SK-N-SH (cell line): ENCODE measurements around the gene CELSR1. TPM values are rescaled to one million over a fixed set of nuclear protein-coding genes. Genes with fewer than 3 reads are reported as not detected.

Source experiments
- CTCF ChIA-PET: fragments of 300-600, 350-600 bp; formaldehyde crosslinking; extraction: SDS; loops from one replicate; lab custom pipeline; 2021; lab: Yijun Ruan, JAX
- POLR2A ChIA-PET: fragments of 350-600 bp; sonication (Branson Sonifier 250); formaldehyde crosslinking; extraction: SDS; loops from one replicate; lab custom pipeline; 2020; ENCODE audit warnings: antibody characterized with exemption, inconsistent platforms; lab: Yijun Ruan, JAX
- DNase-seq: peaks from one replicate; pipeline ENCODE4 v3.0.0; 2012
- H2AFZ ChIP-seq: fragments of 200-600 bp; sonication (generic); 2 replicates; pipeline ENCODE4 v1.8.1; 2016; ENCODE audit warnings: antibody characterized with exemption, mild to moderate bottlenecking, low read depth
- H3F3A ChIP-seq: fragments of 200-600 bp; sonication (generic); replicated peaks from 2 replicates; pipeline ENCODE3; 2016; ENCODE audit warnings: antibody characterized with exemption, mild to moderate bottlenecking; ENCODE audit not compliant: insufficient read depth
- H3K27ac ChIP-seq, 2 experiments: fragments of 200-500 bp in 1 of 2; fragments of 200-600 bp in 1 of 2; sonication (Bioruptor generic) in 1 of 2; sonication (generic), shearing (Covaris generic) in 1 of 2; 2 replicates each; pipeline versions ENCODE4 v1.5.1 to v1.6.1; 2014 to 2016; ENCODE audit warnings: low read depth in 2 of 2, inconsistent platforms in 1 of 2, low read length in 1 of 2, mild to moderate bottlenecking in 1 of 2, mixed read lengths in 1 of 2
- H3K27me3 ChIP-seq: fragments of 200-600 bp; sonication (generic), shearing (Covaris generic); 2 replicates; pipeline ENCODE4 v1.6.1; 2016; ENCODE audit warnings: mixed run types; ENCODE audit not compliant: insufficient read depth
- H3K36me3 ChIP-seq, 2 experiments: fragments of 200-500 bp in 1 of 2; fragments of 200-600 bp in 1 of 2; sonication (Bioruptor generic) in 1 of 2; sonication (generic) in 1 of 2; replicated peaks in 1 of 2; 2 replicates each; pipeline versions ENCODE3 to v1.5.1; 2014 to 2016; ENCODE audit warnings: low read length in 1 of 2, mild to moderate bottlenecking in 1 of 2; ENCODE audit not compliant: insufficient read depth in 2 of 2, control insufficient read depth in 1 of 2
- H3K4me1 ChIP-seq, 2 experiments: fragments of 200-500 bp in 1 of 2; fragments of 200-600 bp in 1 of 2; sonication (Bioruptor generic) in 1 of 2; sonication (generic), shearing (Covaris generic) in 1 of 2; 2 replicates each; pipeline versions ENCODE4 v1.5.1 to v1.6.1; 2014 to 2016; ENCODE audit warnings: low read depth in 1 of 2, low read length in 1 of 2, mixed run types in 1 of 2; ENCODE audit not compliant: insufficient read depth in 2 of 2, control insufficient read depth in 1 of 2
- H3K4me2 ChIP-seq: fragments of 200-600 bp; sonication (generic), shearing (Covaris generic); 2 replicates; pipeline ENCODE4 v1.6.1; 2017; ENCODE audit warnings: mixed run types
- H3K4me3 ChIP-seq, 2 experiments: fragments of 200-500 bp in 1 of 2; fragments of 200-600 bp in 1 of 2; sonication (Bioruptor generic) in 1 of 2; sonication (generic), shearing (Covaris generic) in 1 of 2; 2 replicates each; pipeline versions ENCODE4 v1.5.1 to v1.8.1; 2014 to 2016; ENCODE audit warnings: low read depth in 2 of 2, inconsistent platforms in 1 of 2, low read length in 1 of 2, mild to moderate bottlenecking in 1 of 2, mixed read lengths in 1 of 2, moderate library complexity in 1 of 2
- H3K79me2 ChIP-seq: fragments of 200-600 bp; sonication (generic); 2 replicates; pipeline ENCODE4 v1.8.1; 2017; ENCODE audit warnings: mild to moderate bottlenecking; ENCODE audit not compliant: insufficient read depth
- H3K9ac ChIP-seq: fragments of 200-600 bp; sonication (generic); 2 replicates; pipeline ENCODE4 v1.6.1; 2017; ENCODE audit warnings: mixed run types
- H3K9me2 ChIP-seq: fragments of 200-600 bp; sonication (generic); 2 replicates; pipeline ENCODE4 v1.6.1; 2017; ENCODE audit warnings: mixed run types
- H3K9me3 ChIP-seq: fragments of 200-600 bp; sonication (generic); 2 replicates; pipeline ENCODE4 v1.6.1; 2017; ENCODE audit warnings: mixed run types, mild to moderate bottlenecking, moderate library complexity
- H4K20me1 ChIP-seq: fragments of 200-600 bp; sonication (generic); 2 replicates; pipeline ENCODE4 v1.6.1; 2017; ENCODE audit warnings: mild to moderate bottlenecking, mixed run types; ENCODE audit not compliant: insufficient read depth
- CHD2 ChIP-seq: fragments of 150-350 bp; IDR thresholded peaks from 2 replicates; pipeline ENCODE4 v1.6.1; 2018; ENCODE audit warnings: low read length; ENCODE audit not compliant: partially characterized antibody
- ELF1 ChIP-seq: IDR thresholded peaks from 2 replicates; pipeline ENCODE4 v1.4.0; 2012
- EP300 ChIP-seq, 2 experiments: IDR thresholded peaks; 2 replicates each; pipeline versions ENCODE4 v1.4.0 to v1.6.1; 2012; ENCODE audit warnings: borderline replicate concordance in 1 of 2, low read depth in 1 of 2, low read length in 1 of 2
- FOSL2 ChIP-seq: IDR thresholded peaks from 2 replicates; pipeline ENCODE4 v1.4.0; 2012; ENCODE audit warnings: low read depth, mild to moderate bottlenecking, moderate library complexity, borderline replicate concordance
- GABPA ChIP-seq: IDR thresholded peaks from 2 replicates; pipeline ENCODE4 v1.4.0; 2012; ENCODE audit warnings: low read depth, mild to moderate bottlenecking
- GATA2 ChIP-seq: sonication (generic); formaldehyde crosslinking; IDR thresholded peaks from 2 replicates; pipeline ENCODE4 v1.5.0; 2020; ENCODE audit warnings: mild to moderate bottlenecking, missing genetic modification reagents
- JUND ChIP-seq: IDR thresholded peaks from 2 replicates; pipeline ENCODE4 v1.4.0; 2012
- MAX ChIP-seq: IDR thresholded peaks from 2 replicates; pipeline ENCODE4 v1.4.0; 2012; ENCODE audit warnings: low read depth
- NFIC ChIP-seq: IDR thresholded peaks from 2 replicates; pipeline ENCODE4 v1.4.0; 2012; ENCODE audit warnings: borderline replicate concordance
- NRF1 ChIP-seq: IDR thresholded peaks from 2 replicates; pipeline ENCODE4 v1.6.1; 2012; ENCODE audit warnings: low read depth, mild to moderate bottlenecking, low read length
- POLR2AphosphoS5 ChIP-seq: IDR thresholded peaks from 2 replicates; pipeline ENCODE4 v1.6.1; 2012; ENCODE audit warnings: low read depth, low read length
- RCOR1 ChIP-seq: fragments of 150-350 bp; IDR thresholded peaks from 2 replicates; pipeline ENCODE4 v1.6.1; 2017; ENCODE audit warnings: antibody characterized with exemption, low read length
- RFX5 ChIP-seq: IDR thresholded peaks from 2 replicates; pipeline ENCODE4 v1.6.1; 2012; ENCODE audit warnings: mild to moderate bottlenecking, improper control_type of control experiment, low read length
- RXRA ChIP-seq: IDR thresholded peaks from 2 replicates; pipeline ENCODE4 v1.4.0; 2012; ENCODE audit warnings: low read depth, mild to moderate bottlenecking, borderline replicate concordance
- SIN3A ChIP-seq: IDR thresholded peaks from 2 replicates; pipeline ENCODE4 v1.6.1; 2012; ENCODE audit warnings: low read depth, mild to moderate bottlenecking, low read length, moderate library complexity, borderline replicate concordance
- SMC3 ChIP-seq: IDR thresholded peaks from 2 replicates; pipeline ENCODE4 v1.6.1; 2012; ENCODE audit warnings: low read depth, low read length, improper control_type of control experiment
- TAF1 ChIP-seq: IDR thresholded peaks from 2 replicates; pipeline ENCODE4 v1.6.1; 2012; ENCODE audit warnings: low read depth, mild to moderate bottlenecking, low read length, moderate library complexity, borderline replicate concordance
- TCF12 ChIP-seq: IDR thresholded peaks from 2 replicates; pipeline ENCODE4 v1.4.0; 2012
- YY1 ChIP-seq: IDR thresholded peaks from 2 replicates; pipeline ENCODE4 v1.4.0; 2012; ENCODE audit warnings: low read depth, mild to moderate bottlenecking
- WGBS: methylation state at CpG from one replicate; pipeline ENCODE4 v1.1.6; 2017; ENCODE audit warnings: low lambda C conversion rate; 5-methylcytosine and 5-hydroxymethylcytosine counted together
- polyA plus RNA-seq, 3 experiments: library from polyadenylated mRNA; depleted of rRNA; stranded (reverse); fragments of >200 nt; gene quantifications; 2 replicates each; pipeline ENCODE4 v1.2.3, GENCODE V29; 2012
- TF ChIP-seq, protein P1 (sequence below): IDR thresholded peaks from 2 replicates; pipeline ENCODE4 v1.4.0; 2012; ENCODE audit warnings: low read depth, borderline replicate concordance
- TF ChIP-seq, protein P2 (sequence below): IDR thresholded peaks from 2 replicates; pipeline ENCODE4 v1.4.0; 2012; ENCODE audit warnings: low read depth, borderline replicate concordance
- TF ChIP-seq, protein P3 (sequence below): IDR thresholded peaks from 2 replicates; pipeline ENCODE4 v1.6.1; 2012; ENCODE audit warnings: mild to moderate bottlenecking, low read depth, low read length, moderate library complexity

The CELSR1 gene
- polyA plus RNA-seq, 1 of the 3 experiments (the other 2 are of a cell fraction), result 5.0 TPM

GRCh38 chr22:46535876-46536536, 1.4 kb downstream of the CELSR1 start (continued):
- TF ChIP-seq, protein P1, sequence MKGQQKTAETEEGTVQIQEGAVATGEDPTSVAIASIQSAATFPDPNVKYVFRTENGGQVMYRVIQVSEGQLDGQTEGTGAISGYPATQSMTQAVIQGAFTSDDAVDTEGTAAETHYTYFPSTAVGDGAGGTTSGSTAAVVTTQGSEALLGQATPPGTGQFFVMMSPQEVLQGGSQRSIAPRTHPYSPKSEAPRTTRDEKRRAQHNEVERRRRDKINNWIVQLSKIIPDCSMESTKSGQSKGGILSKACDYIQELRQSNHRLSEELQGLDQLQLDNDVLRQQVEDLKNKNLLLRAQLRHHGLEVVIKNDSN, result no peak
- TF ChIP-seq, protein P2, sequence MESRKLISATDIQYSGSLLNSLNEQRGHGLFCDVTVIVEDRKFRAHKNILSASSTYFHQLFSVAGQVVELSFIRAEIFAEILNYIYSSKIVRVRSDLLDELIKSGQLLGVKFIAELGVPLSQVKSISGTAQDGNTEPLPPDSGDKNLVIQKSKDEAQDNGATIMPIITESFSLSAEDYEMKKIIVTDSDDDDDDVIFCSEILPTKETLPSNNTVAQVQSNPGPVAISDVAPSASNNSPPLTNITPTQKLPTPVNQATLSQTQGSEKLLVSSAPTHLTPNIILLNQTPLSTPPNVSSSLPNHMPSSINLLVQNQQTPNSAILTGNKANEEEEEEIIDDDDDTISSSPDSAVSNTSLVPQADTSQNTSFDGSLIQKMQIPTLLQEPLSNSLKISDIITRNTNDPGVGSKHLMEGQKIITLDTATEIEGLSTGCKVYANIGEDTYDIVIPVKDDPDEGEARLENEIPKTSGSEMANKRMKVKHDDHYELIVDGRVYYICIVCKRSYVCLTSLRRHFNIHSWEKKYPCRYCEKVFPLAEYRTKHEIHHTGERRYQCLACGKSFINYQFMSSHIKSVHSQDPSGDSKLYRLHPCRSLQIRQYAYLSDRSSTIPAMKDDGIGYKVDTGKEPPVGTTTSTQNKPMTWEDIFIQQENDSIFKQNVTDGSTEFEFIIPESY, result no peak
- TF ChIP-seq SIN3A, result no peak
- no peak for TF ChIP-seq SMC3
- no peak for TF ChIP-seq RCOR1
- TF ChIP-seq GATA2, result no peak
- TF ChIP-seq, protein P3, sequence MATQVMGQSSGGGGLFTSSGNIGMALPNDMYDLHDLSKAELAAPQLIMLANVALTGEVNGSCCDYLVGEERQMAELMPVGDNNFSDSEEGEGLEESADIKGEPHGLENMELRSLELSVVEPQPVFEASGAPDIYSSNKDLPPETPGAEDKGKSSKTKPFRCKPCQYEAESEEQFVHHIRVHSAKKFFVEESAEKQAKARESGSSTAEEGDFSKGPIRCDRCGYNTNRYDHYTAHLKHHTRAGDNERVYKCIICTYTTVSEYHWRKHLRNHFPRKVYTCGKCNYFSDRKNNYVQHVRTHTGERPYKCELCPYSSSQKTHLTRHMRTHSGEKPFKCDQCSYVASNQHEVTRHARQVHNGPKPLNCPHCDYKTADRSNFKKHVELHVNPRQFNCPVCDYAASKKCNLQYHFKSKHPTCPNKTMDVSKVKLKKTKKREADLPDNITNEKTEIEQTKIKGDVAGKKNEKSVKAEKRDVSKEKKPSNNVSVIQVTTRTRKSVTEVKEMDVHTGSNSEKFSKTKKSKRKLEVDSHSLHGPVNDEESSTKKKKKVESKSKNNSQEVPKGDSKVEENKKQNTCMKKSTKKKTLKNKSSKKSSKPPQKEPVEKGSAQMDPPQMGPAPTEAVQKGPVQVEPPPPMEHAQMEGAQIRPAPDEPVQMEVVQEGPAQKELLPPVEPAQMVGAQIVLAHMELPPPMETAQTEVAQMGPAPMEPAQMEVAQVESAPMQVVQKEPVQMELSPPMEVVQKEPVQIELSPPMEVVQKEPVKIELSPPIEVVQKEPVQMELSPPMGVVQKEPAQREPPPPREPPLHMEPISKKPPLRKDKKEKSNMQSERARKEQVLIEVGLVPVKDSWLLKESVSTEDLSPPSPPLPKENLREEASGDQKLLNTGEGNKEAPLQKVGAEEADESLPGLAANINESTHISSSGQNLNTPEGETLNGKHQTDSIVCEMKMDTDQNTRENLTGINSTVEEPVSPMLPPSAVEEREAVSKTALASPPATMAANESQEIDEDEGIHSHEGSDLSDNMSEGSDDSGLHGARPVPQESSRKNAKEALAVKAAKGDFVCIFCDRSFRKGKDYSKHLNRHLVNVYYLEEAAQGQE, result no peak
- TF ChIP-seq EP300 (IDR thresholded peaks at IDR 0.05; ENCODE audit: borderline replicate concordance in 1 of 2, low read depth in 1 of 2, low read length in 1 of 2), result no peak
- no peak for TF ChIP-seq FOSL2

DNA sequence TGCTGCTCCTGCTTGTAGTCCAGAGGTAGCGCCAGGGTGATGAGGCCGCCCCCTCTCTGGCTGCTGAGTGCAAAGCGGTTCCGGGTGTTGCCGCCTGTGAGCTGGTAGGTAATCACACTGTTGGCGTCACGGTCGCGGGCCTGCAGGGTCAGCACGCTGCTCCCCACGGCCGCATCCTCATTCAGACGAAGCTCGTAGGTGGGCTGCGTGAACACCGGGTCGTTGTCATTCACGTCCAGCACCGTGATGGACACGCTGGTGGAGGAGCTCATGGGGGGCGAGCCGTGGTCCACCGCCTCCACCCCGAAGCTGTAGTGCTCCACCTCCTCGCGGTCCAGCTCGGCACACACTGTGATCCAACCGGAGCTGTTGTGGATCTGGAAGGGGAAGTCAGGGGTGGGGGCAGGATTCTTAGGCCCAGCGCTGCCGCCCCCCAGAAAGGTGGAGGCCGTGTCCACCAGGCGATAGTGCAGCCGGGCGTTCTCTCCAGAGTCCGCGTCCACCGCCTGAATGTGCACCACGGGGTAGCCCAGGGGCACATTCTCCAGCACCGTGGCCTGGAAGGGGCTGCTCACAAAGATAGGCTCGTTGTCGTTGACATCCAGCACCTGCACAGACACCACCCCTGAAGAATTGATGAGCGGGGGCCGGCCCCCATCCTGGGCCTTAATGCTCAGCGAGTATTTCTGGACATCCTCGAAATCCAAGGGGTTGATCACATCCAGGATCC, 2.4 kb downstream of the CELSR1 start:
- peaks cover 8% of the 10 kb centered on the region; the same call in 1 of the 2 replicates for H3K27me3 ChIP-seq
- no peaks in the 10 kb centered on the region for H3K9me2 ChIP-seq
- no peaks in the 10 kb centered on the region for H3K9me3 ChIP-seq
- H3K79me2 ChIP-seq, result no peaks in the 10 kb centered on the region
- no peak for DNase-seq
- no peaks in the 10 kb centered on the region for H4K20me1 ChIP-seq
- TF ChIP-seq CHD2 (no peak), NRF1 (no peak), MAX (no peak), RFX5 (no peak), SIN3A (no peak), GABPA (no peak), ELF1 (no peak), YY1 (no peak), TAF1 (no peak), NFIC (no peak), JUND (no peak), RXRA (no peak), POLR2AphosphoS5 (no peak), TCF12 (no peak)
- TF ChIP-seq, protein P2, result no peak
- no peak overlapping the region for H3K9ac ChIP-seq
- peaks cover 0 to 4% of the 10 kb centered on the region in 2 experiments; a peak in 1 of 4 replicates for H3K4me1 ChIP-seq
- CTCF ChIA-PET, result interaction anchor here (0.6 to 3.8 kb wide), 4 partner anchors 7 to 957 kb away, joined by 3 to 26 read pairs (median 9); no protein-coding TSS in a partner anchor
- POLR2A ChIA-PET, result no interaction called here
- H3K4me3 ChIP-seq, result no peak overlapping the region
- H2AFZ ChIP-seq, result no peak overlapping the region
- WGBS, result 90% methylated on average over 31 of the region's 45 CpGs
- H3F3A ChIP-seq, result no peaks in the 10 kb centered on the region
- H3K4me2 ChIP-seq, result no peak overlapping the region
- no peaks in the 10 kb centered on the region for H3K36me3 ChIP-seq
- H3K27ac ChIP-seq, result no peak overlapping the region
